C4-2B (cell line): ENCODE results near the gene CSNK1A1L.

ENCODE experiments used
- CTCF ChIP-seq: fragments of 450-650 bp; conservative IDR thresholded peaks from 2 replicates; pipeline ENCODE4 v1.5.1; 2017; ENCODE audit warnings: mild to moderate bottlenecking
- ZFX ChIP-seq: fragments of 450-650 bp; IDR thresholded peaks from 2 replicates; pipeline ENCODE4 v1.6.1; 2017

- TF ChIP-seq CTCF, result no peak
- no peak for TF ChIP-seq ZFX
These were observed 10.6 kb downstream of the CSNK1A1L start for GRCh38 chr13:37094840-37095239.
